ENCODE measurements around the gene DHRS2.
"Not testable (repeated sequence)": the region's sequence is repeated elsewhere in the genome, so short reads cannot be mapped to it uniquely, and the experiment has no call there.

Gene DHRS2, protein sequence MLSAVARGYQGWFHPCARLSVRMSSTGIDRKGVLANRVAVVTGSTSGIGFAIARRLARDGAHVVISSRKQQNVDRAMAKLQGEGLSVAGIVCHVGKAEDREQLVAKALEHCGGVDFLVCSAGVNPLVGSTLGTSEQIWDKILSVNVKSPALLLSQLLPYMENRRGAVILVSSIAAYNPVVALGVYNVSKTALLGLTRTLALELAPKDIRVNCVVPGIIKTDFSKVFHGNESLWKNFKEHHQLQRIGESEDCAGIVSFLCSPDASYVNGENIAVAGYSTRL

DNA sequence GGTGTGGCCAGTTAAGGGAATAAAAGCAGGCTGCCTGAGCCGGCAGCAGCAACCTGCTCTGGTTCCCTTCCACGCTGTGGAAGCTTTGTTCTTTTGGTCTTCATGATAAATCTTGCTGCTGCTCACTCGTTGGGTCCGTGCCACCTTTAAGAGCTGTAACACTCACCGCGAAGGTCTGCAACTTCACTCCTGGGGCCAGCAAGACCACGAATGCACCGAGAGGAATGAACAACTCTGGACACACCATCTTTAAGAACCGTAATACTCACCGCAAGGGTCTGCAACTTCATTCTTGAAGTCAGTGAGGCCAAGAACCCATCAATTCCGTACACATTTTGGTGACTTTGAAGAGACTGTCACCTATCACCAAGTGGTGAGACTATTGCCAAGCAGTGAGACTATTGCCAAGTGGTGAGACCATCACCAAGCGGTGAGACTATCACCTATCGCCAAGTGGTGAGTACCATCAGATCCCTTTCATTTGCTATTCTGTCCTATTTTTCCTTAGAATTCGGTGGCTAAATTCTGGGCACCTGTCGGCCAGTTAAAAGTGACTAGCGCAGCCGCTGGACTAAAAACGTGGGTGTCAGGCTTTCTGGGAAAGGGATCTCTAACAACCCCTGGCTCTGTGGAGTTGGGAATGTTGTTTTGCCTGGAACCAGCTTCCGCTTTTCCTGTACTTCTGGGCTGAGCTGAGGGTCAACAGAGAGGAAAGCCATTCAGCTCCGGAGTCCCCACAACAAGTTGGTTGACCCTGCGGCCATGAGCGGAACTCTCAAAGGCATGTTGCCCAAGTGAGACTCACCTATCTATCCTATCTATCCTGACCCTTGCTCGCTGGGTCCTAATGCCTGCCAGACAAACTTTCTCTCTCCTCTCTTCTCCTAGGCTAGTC lies at the start of gene DHRS2:
TSS of gene DHRS2 (plus strand) at position 48 of the 895 bp plus-strand sequence. CDS start 2,501 bp downstream, outside the sequence.
- peak; percentile 37 for DNase-seq (ENCODE audit: low spot score)

DNA sequence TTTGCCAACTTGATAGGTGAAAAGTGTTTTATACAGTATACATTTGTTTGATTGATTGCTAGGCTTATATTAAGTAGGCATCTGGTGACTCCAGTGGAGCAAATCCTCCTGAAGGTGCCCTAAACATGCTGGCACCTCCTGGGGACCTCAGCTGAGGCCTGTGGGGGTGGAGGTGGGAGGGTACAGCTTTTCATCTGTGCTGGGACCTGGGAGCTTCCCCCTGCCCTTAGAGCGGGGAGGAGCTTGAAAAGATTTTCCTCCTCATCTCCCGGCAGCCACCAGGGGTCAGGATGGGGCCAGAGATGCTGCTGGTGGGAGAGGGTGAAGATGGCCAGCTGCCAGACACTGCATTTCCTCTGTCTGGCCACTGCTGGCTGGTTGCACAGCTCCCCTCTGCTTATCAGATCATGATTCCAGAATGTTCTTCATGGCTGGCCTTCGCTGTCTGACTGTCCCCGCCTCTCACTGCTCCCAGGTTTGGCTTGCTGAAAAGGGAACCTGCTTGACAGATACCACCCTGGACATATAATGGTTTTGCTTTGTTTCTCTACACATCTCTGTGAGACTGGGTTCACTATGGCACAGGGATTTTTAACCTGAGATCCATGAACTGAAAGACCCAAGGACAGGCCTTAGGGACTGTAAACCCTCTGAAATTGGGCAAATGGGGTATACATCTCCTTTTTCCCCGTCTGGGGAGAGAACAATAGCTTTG lies 47.1 kb upstream of the DHRS2 start:
- peak; percentile 88 for DNase-seq (ENCODE audit: low spot score)

DNA sequence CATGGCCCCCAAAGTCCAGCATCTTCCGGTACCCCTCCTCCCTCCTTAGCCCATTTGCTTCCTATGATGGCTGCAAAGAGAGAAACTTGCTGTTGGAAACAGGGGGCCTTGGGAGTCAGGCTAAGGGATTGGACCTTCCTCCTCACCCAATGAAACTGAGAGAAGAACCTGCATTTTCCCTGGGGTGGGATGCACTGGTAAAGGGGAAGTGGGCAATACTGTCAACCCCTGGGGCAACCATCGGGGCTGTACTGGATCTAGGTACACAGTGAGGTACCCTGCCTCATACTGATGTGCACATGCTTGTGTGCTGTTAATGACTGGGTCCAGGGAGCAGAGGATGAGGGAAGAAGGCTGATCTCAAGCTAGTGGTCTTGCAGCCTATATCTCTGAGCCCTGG lies 46.6 kb upstream of the DHRS2 start:
- DNase-seq (ENCODE audit: low spot score) = no peak

DNA sequence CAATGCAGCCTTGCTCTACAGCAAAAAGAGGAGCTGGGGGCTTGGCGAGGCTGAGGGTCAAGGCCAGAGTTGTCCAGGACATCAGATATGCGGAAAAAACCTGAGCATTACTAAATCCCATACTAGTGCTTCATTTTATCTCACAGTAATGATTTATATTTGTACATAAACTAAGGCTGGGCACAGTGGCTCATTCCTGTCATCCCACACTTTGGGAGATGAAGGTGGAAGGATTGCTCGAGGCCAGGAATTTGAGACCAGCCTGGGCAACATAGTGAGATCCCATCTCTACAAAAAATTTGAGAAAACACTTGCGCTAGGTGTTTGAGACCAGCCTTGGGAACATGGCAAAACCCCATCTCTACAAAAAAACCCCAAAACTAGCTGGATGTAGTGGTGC lies 46.0 kb upstream of the DHRS2 start:
- DNase-seq (ENCODE audit: low spot score) = no peak

DNA sequence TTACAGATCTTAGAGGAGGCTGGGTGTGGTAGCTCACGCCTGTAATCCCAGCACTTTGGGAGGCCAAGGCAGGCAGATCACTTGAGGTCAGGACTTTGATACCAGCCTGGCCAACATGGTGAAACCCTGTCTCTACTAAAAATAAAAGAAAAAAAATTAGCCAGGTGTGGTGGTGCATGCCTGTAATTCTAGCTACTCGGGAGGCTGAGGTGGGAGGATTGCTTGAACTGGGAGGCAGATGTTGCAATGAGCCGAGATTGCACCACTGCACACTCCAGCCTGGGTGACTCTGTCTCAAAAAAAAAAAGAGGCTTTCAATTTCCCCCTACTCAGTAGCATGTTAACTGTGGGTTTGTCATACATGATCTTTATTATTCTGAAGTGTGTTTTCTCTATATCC lies 42.0 kb upstream of the DHRS2 start:
- DNase-seq (ENCODE audit: low spot score) = not testable (repeated sequence)

DNA sequence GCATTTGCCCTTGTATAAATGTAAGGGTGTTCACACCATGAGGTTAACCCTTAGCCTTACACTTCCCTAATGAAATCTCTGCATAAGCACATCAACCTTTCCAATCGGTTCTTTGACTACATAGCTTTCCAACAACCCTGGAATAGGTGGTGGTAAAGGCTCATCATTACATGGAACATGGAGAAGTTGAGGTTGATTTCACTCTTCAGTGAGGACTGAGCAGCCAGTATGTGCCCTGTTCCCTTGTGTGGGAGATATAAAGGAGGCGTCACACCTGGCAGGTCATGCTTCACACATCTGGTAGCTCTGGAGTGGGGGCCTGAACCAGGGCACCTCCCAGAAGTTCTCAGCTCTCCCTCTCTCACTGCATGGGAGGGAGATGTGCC lies 35.8 kb upstream of the DHRS2 start:
- DNase-seq (ENCODE audit: low spot score) = no peak

DNA sequence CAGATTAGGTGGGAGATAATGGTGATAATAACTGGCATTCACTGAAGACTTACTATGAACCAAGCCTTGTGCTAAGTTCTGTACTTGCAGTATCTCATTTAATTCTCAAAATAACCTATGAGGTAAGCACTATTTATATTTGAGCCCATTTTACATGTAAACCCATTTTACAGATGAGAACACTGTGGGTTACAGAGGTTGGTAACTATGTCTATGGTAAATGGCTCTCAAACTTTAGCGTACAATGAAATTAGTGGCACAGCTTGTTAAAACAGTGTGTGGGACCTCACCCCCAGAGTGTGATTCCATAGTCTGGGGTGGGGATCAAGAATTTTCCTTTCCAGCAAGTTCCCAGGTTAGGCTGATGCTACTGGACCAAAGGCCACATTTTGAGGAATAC lies 35.4 kb upstream of the DHRS2 start:
- DNase-seq (ENCODE audit: low spot score) = no peak

DNA sequence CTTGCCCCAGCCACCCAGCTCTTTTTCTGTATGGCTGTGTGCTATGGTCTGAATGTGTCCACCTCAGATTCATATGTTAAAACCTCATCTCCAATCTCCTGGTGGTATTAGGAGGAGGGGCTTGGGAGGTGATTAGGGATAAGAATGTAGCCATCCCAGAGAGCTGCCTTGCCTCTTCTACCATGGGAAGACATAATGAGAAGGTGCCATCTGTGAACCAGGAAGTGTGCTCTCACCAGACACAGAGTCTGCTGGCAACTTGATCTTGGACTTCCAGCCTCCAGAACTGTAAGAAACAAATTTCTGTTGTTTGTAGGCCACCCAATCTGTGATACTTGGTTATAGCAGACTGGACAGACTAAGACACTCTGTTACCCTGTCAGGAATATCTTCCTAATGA lies 34.7 kb upstream of the DHRS2 start:
- no peak for DNase-seq (ENCODE audit: low spot score)

DNA sequence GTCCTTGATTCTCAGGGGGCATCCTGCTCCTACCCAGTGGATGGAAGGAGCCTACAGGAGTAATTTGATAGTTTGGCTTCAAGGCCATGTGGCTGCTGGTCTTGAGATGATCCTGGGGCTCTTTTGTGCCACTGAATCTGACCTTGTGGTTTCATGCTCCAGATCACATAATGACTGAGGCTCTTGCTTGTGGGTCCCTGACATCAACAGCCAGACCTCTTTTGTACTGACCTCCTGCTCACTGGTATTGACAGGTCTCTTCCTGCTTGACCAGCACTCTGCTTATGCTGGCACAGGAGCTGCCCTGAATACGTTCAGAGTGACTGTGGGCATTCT lies 34.4 kb upstream of the DHRS2 start:
- DNase-seq (ENCODE audit: low spot score) = no peak

DNA sequence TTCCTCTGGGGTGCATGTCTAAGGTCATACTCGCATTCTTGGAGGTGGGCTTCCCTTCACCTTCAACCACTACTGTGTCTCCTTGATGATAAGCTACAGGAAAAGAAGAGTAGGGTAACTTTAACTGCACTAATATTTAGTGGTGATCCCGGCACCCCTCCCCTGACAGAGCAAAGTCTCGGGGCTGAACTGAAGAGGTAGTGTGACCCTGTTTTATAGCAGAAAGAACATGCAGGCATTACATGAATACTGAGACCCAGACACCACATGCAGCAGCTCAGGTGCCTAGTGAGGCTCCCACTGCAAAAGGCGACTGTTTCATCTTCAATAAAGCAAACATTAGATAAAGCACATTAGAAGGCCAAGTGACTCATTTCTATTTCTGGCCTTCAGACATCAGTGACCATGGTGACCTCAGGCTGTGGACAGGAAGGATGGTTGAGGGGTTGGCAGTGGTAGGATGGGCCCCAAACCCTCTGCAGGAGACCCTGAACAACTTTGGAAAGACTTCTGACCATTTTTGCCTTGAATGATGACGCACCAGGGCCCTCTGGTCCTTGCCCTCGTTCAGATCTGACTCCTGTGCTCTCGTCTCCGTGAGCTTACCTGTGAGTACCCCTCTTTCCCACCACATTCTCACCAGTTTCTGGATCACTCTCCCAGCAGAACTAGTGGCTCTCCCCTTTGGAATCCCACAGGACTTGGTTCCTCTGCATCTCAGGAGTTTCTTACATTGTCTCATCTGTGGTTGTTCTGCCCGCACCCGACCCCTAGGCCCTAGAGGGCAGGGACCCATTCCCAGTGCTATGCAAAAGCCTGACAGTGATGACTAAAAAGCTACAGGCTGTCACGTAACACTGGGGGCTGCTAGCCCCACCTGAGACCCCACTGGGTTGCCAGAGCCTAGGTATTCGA lies 33.7 kb upstream of the DHRS2 start:
- DNase-seq (ENCODE audit: low spot score) = no peak

DNA sequence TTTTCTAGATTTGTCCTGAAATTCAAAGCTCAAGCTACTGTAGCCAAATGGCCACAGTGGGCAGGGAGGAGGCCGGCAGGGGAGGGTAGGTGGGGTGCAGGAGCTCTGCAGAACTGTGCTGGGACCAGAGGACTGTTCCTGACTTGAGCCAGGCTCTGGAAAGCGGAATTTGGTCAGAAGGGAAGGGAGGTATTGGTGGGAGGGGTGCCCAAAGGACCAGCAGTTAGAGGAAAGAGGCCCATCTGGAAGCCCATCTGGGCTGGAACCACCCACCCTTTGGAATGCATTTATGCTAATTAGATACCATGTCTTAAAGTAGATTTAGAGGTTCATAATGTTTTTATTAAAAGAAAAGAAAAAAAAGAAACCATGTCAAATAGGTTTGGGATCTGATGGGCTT lies 33.1 kb upstream of the DHRS2 start:
- no peak for DNase-seq (ENCODE audit: low spot score)

DNA sequence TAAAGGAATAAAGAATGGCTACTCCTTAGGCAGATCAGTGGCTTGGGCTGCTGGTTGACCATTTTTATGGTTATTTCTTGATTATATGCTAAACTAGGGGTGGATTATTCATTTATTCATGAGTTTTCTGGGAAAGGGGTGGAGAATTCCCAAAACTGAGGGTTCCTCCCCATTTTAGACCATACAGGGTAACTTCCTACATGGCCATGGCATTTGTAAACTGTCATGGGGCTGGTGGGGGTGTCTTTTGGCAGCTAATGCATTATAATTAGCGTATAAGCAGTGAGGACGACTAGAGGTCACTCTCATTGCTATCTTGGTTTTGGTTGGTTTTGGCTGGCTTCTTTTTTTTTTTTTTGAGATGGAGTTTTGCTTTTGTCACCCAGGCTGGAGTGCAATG lies 32.0 kb upstream of the DHRS2 start:
- DNase-seq (ENCODE audit: low spot score) = no peak

DNA sequence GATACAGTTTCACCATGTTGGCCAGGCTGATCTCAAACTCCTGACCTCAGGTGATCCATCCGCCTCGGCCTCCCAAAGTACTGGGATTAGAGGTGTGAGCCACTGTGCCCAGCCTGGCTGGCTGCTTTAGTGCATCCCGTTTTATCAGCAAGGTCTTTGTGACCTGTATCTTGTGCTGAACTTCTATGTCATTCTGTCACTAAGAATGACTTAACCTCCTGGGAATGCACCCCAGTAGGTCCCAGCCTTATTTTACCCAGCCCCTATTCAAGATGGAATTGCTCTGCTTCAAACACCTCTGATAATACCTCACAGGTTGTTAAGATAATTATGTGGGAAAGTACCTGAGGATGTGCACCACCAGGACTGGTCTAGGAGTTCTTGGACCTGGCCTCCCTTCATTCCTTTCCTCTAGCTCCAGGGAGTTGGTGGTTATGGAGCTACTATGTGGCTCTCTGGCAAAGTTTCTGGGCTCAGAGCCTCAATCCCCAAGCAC lies 31.4 kb upstream of the DHRS2 start:
- no peak for DNase-seq (ENCODE audit: low spot score)

DNA sequence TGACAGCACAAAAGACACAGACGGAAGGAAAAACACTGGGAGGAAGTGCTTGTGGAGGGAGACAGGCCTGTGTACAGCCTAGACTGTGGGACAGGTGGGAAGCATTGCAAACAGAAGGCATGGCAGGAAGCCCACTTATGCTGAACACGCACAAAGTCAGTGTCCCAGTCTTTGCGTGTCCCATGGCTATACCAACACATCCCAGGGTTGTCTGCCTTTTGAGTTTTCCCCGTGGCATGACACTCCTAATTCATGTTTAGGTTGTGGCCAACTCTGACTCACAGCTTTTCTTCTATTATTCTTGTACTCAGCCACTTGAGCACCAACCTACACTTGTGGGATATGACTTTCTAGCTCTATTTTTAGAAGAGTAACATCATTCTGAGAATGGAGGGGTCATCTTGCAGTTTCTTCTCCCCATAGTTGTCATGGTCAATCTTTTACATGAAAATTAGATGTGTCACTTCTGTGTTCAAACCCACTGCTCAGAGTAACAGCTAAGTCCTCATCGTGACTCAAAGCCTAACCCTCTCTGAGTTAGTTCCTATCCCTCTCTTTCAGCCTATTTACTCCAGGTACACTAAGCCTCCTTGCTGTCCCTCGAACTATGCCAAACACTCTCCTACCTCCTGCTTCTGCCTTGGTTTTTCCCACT lies 30.1 kb upstream of the DHRS2 start:
- no peak for DNase-seq (ENCODE audit: low spot score)

DNA sequence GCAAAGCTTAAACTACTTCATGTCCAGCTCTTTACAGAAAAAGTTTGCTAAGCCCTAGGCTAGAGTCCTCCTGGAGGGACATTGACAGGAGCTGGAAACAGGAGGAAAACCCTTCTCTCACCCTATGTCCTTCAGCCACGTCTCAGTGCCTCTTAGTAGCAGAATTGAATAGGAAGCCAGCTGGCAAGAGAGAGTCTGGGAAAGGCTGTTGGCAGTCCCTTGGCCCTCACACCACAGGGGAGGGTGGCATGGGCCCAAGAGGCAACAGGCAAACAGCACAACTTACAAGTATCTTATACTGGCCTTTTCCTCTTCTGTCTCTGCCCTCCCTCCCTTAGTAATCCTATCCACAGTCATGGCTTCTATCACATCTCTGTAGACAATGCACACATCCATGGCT lies 27.7 kb upstream of the DHRS2 start:
- DNase-seq (ENCODE audit: low spot score) = no peak

DNA sequence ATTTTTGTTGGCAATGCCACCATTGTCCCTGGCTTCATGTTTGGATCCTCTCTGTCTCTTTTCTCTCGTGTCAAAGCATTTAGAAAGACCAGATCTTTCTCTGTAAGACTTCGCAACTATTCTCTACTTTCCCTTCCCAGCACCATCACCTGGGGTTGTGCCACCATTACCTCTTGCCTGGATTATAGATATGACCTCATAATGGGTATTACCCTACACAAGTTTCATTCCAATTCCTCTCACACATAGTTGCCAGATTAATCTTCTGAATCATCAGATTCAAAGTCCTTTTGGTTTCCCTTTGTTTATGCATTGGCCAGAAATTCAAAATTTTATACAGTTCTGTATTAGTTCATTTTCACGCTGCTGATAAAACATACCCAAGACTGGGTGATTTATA lies 27.2 kb upstream of the DHRS2 start:
- no peak for DNase-seq (ENCODE audit: low spot score)

DNA sequence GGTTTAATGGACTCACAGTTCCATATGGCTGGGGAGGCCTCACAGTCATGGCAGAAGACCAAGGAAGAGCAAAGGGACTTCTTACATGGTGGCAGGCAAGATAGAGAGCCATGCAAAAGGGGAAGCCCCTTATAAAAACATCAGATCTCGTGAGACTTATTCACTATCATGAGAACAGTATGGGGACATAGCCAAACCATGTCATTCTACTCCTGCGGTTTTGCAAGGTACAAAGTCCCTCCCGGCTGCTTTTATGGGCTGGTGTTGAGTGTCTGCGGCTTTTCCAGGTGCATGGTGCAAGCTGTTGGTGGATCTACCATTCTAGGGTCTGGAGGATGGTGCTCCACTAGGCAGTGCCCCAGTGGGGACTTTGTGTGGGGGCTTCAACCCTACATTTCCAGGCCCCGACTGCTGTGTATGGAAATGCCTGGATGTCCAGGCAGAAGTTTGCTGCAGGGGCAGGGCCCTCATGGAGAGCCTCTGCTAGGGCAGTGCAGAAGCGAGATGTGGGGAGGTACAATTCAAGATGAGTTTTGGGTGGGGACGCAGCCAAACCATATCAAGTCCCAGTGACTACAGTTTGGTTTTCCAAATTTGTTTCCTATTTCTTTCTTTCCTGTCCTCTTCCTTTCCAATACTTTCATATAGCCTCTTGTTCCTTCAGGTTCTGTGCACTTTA lies 26.6 kb upstream of the DHRS2 start:
- DNase-seq (ENCODE audit: low spot score) = not testable (repeated sequence)

DNA sequence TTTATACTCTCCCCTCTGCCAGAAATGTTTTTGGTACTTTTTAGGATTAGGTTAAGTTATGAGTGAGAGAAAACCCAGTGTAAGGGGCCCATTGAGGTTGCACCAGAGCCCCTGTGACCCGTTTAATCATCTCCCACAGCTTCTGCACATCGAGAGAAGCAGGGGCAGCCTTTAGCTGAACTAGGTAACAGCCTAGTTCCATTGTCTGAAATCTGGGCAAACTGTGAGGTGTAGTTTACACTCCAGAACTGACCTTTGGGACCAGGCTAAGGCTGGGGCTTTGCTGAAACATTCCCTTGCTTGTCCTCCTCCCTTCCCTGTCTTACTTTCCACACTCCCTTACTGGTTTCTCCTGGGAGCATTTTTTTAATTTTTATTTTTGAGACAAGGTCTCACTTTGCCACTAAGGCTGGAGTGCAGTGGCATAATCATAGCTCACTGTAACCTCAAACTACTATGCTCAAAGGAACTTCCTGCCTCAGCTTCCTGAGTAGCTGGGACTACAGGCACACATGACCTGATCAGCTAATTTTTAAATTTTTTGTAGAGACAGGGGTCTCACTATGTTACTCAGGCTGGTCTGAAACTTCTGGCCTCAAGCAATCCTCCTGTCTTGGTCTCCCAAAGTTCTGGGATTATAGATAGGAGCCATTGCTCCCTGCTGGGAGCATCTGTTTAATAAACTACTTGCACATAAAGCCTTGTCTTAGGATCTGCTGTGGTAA lies 25.9 kb upstream of the DHRS2 start:
- no peak for DNase-seq (ENCODE audit: low spot score)

DNA sequence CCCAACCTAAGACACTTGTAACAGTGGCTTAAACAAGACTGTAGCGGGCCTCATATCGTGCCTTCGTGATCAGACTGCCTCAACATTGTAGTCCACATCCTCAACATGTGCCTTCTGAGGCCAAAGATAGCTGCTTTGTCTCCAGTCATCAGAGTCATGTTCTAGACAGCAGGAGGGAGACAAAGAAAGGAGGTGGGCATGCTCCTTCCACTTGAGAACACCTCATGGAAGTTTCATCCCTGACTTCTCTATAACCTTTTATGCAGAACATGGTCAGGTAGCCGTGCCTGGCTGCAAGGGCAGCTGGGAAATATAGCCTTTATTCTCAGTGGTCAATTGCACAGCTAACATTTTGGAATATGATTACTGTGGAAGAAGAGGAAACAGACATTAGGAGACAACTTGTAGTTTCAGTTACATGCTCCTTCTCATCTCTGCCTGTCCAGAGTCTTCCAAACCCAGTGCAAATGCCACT lies 25.3 kb upstream of the DHRS2 start:
- DNase-seq (ENCODE audit: low spot score) = no peak

DNA sequence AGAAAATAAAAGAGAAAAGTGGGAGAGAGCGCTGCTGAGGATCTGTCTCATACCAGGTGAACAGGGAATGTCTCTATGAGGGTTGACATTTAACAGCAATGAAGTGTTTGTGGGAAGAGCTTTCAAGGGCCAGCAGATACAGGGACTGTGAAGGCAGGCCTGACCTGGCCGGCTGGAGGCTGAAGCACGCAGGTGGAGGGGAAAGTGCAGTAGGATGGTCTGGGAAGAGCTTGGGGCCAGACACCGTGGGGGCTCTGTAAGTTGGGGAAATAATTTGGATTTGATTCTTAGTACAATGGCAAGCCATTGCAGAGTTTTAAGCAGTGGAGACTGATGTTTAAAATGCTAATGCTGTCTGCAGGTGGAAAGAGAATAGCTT lies 23.8 kb upstream of the DHRS2 start:
- no peak for DNase-seq (ENCODE audit: low spot score)
